GF-D8 (cell line): Measurements from ENCODE around the gene CAVIN4.

Experiments
- DNase-seq: peaks from one replicate; lab custom pipeline; 2025; lab: John Stamatoyannopoulos, UW

Gene CAVIN4

GRCh38 chr9:100590481-100590880 lies 12.6 kb downstream of the CAVIN4 start:
- DNase-seq = no peak

GRCh38 chr9:100591139-100591538 lies 13.3 kb downstream of the CAVIN4 start:
- DNase-seq = no peak

- DNase-seq = no peak
Observed at GRCh38 chr9:100591639-100592412, 13.9 kb downstream of the CAVIN4 start.

GRCh38 chr9:100595391-100596199 lies 17.7 kb downstream of the CAVIN4 start:
- no peak for DNase-seq

GRCh38 chr9:100597236-100597635 lies 19.4 kb downstream of the CAVIN4 start:
- no peak for DNase-seq

GRCh38 chr9:100598641-100599145 lies 20.8 kb downstream of the CAVIN4 start:
- peak; percentile 3 for DNase-seq

- no peak for DNase-seq
Observed at GRCh38 chr9:100600521-100601079, 22.7 kb downstream of the CAVIN4 start.

GRCh38 chr9:100601216-100601615 lies 23.3 kb downstream of the CAVIN4 start:
- no peak for DNase-seq

- DNase-seq = no peak
Observed at GRCh38 chr9:100602342-100602801, 24.5 kb downstream of the CAVIN4 start.

- no peak for DNase-seq
Observed at GRCh38 chr9:100605405-100605804, 27.5 kb downstream of the CAVIN4 start.

GRCh38 chr9:100619194-100619593 lies 41.3 kb downstream of the CAVIN4 start:
- no peak for DNase-seq

- DNase-seq = no peak
Observed at GRCh38 chr9:100619665-100620064, 41.8 kb downstream of the CAVIN4 start.

- DNase-seq = no peak
Observed at GRCh38 chr9:100623969-100624368, 46.1 kb downstream of the CAVIN4 start.

GRCh38 chr9:100626949-100627348 lies 49.1 kb downstream of the CAVIN4 start:
- DNase-seq = no peak

- DNase-seq = no peak
Observed at GRCh38 chr9:100637787-100638186, 59.9 kb downstream of the CAVIN4 start.
